K562 (cell line): Measurements from ENCODE around the gene CPLX3.

Experiments used
- RBFOX2 ChIP-seq: fragments of 200-400 bp; formaldehyde crosslinking; IDR thresholded peaks from 2 replicates; pipeline ENCODE4 v1.6.1; 2017; ENCODE audit warnings: low read depth, mild to moderate bottlenecking, low read length, moderate library complexity
- TF ChIP-seq, protein P1 (sequence below), 3 experiments: IDR thresholded peaks in 2 of 3; conservative IDR thresholded peaks in 1 of 3; 2 replicates each; pipeline ENCODE4 v1.5.1; 2011 to 2012; ENCODE audit warnings: low read length in 3 of 3, mild to moderate bottlenecking in 3 of 3, control low read depth in 2 of 3, improper control_type of control experiment in 1 of 3, inconsistent platforms in 1 of 3, low read depth in 1 of 3, mixed read lengths in 1 of 3, moderate library complexity in 1 of 3; ENCODE audit not compliant: insufficient read depth in 2 of 3

- TF ChIP-seq RBFOX2, result no peak
- TF ChIP-seq, protein P1, sequence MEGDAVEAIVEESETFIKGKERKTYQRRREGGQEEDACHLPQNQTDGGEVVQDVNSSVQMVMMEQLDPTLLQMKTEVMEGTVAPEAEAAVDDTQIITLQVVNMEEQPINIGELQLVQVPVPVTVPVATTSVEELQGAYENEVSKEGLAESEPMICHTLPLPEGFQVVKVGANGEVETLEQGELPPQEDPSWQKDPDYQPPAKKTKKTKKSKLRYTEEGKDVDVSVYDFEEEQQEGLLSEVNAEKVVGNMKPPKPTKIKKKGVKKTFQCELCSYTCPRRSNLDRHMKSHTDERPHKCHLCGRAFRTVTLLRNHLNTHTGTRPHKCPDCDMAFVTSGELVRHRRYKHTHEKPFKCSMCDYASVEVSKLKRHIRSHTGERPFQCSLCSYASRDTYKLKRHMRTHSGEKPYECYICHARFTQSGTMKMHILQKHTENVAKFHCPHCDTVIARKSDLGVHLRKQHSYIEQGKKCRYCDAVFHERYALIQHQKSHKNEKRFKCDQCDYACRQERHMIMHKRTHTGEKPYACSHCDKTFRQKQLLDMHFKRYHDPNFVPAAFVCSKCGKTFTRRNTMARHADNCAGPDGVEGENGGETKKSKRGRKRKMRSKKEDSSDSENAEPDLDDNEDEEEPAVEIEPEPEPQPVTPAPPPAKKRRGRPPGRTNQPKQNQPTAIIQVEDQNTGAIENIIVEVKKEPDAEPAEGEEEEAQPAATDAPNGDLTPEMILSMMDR (IDR thresholded peaks at IDR 0.05 in 2 of 3, conservative IDR thresholded peaks at IDR 0.05 in 1 of 3; ENCODE audit: insufficient read depth in 2 of 3, low read depth in 1 of 3, low read length in 3 of 3), result no peak
Measured at GRCh38 chr15:74788683-74789151, 37.7 kb upstream of the CPLX3 start.
